GM12878 (cell line): Measurements from ENCODE around the gene MRM1.

ENCODE experiments used
- ATF2 ChIP-seq: IDR thresholded peaks from 2 replicates; pipeline ENCODE4 v1.6.1; 2012; ENCODE audit warnings: low read length, inconsistent platforms
- CTCF ChIP-seq, 3 experiments: IDR thresholded peaks in 2 of 3; conservative IDR thresholded peaks in 1 of 3; 2 replicates each; pipeline ENCODE4 v1.5.1; 2011; ENCODE audit warnings: low read depth in 3 of 3, low read length in 3 of 3, mild to moderate bottlenecking in 3 of 3, control low read depth in 2 of 3, moderate library complexity in 2 of 3, inconsistent platforms in 1 of 3, mixed read lengths in 1 of 3; ENCODE audit not compliant: control insufficient read depth in 2 of 3, insufficient read depth in 1 of 3; ENCODE audit errors: extremely low read depth in 1 of 3
- E2F8 ChIP-seq: fragments of 450-650 bp; IDR thresholded peaks from 2 replicates; pipeline ENCODE4 v1.6.1; 2018; ENCODE audit warnings: mild to moderate bottlenecking, low read depth, moderate library complexity; ENCODE audit not compliant: partially characterized antibody
- EZH2 ChIP-seq: IDR thresholded peaks from 2 replicates; pipeline ENCODE4 v1.6.1; 2012; ENCODE audit warnings: low read depth, mild to moderate bottlenecking, control low read depth, inconsistent platforms, low read length, borderline replicate concordance; ENCODE audit not compliant: control insufficient read depth
- FOXK2 ChIP-seq: fragments of 450-650 bp; IDR thresholded peaks from 2 replicates; pipeline ENCODE4 v1.6.1; 2017; ENCODE audit warnings: mild to moderate bottlenecking, moderate library complexity
- JUNB ChIP-seq: IDR thresholded peaks from 2 replicates; pipeline ENCODE4 v1.6.1; 2016; ENCODE audit warnings: antibody characterized with exemption, mild to moderate bottlenecking
- JUND ChIP-seq: IDR thresholded peaks from 2 replicates; pipeline ENCODE4 v1.6.1; 2012; ENCODE audit warnings: low read depth, mild to moderate bottlenecking, low read length, improper control_type of control experiment, moderate library complexity
- NFXL1 ChIP-seq: fragments of 450-650 bp; IDR thresholded peaks from 2 replicates; pipeline ENCODE4 v1.6.1; 2017; ENCODE audit warnings: antibody characterized with exemption, mild to moderate bottlenecking, borderline replicate concordance
- NR2F1 ChIP-seq: fragments of 450-650 bp; conservative IDR thresholded peaks from 2 replicates; pipeline ENCODE4 v1.6.1; 2017; ENCODE audit warnings: mild to moderate bottlenecking
- POLR2A ChIP-seq: IDR thresholded peaks from 2 replicates; pipeline ENCODE4 v1.6.1; 2011; ENCODE audit warnings: low read depth, mild to moderate bottlenecking, low read length
- POLR2AphosphoS5 ChIP-seq: IDR thresholded peaks from 2 replicates; pipeline ENCODE4 v1.6.1; 2011; ENCODE audit warnings: mild to moderate bottlenecking, low read length, inconsistent platforms
- RBBP5 ChIP-seq: fragments of 200-600 bp; sonication (generic); conservative IDR thresholded peaks from 2 replicates; pipeline ENCODE4 v1.6.1; 2016
- TAF1 ChIP-seq: IDR thresholded peaks from 2 replicates; pipeline ENCODE4 v1.6.1; 2011; ENCODE audit warnings: mild to moderate bottlenecking, low read depth, low read length, borderline replicate concordance

GRCh38 chr17:36627101-36627500 is 25.7 kb downstream of the MRM1 start:
- TF ChIP-seq POLR2A (no peak), CTCF (IDR thresholded peaks at IDR 0.05 in 2 of 3, conservative IDR thresholded peaks at IDR 0.05 in 1 of 3; ENCODE audit: control insufficient read depth in 2 of 3, extremely low read depth in 1 of 3, insufficient read depth in 1 of 3, low read depth in 3 of 3, low read length in 3 of 3) (no peak), FOXK2 (no peak), NR2F1 (no peak), JUND (no peak), POLR2AphosphoS5 (no peak), JUNB (no peak), ATF2 (no peak), NFXL1 (no peak), RBBP5 (no peak), TAF1 (no peak), E2F8 (no peak), EZH2 (no peak)
